ENCODE measurements around the gene SEPTIN12.

Gene SEPTIN12

DNA sequence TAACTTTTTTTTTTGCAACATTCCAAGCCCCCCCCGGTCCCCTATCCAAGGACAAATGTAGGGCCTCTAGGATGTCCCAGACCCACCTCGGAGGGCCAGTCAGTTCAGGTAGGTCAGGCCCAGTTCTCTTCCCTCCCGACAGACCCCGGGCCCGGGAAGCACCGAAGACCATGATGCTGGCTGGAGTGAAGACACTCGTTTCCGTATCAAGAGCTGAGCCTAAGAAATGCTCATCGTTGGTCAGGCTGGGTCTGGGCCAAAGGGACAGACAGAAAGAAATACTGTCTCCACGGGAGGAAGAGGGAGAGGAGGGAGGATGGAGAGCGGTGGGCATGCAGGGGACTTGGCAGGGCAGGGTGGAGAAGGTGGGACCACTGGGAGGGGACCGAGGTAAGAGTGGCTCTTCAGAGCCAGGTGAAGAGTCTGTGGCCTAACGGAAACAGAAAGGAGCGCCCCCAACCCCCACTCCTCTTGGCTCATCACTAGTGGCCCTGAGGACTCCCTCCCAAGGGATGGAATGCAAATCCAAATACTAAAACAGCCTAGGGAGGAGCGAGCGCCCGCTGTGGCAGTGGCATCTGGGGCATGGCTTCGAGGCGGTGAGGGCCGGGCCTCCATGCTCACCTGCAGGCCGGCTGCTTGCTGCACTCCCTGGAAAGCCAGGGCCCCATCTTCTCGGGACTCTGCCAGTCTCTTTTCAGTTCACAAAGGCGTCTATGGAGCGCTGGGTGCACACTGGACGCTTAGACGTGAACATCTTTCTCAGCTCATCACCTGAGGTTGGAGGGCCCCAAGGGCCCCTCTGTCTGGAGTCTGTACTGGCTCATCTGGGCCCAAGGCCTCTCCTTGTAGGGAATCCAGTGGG lies 16.0 kb upstream of the SEPTIN12 start:
- TF ChIP-seq, protein P1, sequence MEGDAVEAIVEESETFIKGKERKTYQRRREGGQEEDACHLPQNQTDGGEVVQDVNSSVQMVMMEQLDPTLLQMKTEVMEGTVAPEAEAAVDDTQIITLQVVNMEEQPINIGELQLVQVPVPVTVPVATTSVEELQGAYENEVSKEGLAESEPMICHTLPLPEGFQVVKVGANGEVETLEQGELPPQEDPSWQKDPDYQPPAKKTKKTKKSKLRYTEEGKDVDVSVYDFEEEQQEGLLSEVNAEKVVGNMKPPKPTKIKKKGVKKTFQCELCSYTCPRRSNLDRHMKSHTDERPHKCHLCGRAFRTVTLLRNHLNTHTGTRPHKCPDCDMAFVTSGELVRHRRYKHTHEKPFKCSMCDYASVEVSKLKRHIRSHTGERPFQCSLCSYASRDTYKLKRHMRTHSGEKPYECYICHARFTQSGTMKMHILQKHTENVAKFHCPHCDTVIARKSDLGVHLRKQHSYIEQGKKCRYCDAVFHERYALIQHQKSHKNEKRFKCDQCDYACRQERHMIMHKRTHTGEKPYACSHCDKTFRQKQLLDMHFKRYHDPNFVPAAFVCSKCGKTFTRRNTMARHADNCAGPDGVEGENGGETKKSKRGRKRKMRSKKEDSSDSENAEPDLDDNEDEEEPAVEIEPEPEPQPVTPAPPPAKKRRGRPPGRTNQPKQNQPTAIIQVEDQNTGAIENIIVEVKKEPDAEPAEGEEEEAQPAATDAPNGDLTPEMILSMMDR (IDR thresholded peaks at IDR 0.05; ENCODE audit: extremely low read depth, insufficient read depth, missing control alignments) = no peak
- DNase-seq (ENCODE audit: low spot score) = no peak
- in situ Hi-C loops (cut with MboI; ENCODE audit: low pct_unique_long_range_greater_than_20kb, low sequenced_read_pairs, unreplicated experiment) = no loop called here

DNA sequence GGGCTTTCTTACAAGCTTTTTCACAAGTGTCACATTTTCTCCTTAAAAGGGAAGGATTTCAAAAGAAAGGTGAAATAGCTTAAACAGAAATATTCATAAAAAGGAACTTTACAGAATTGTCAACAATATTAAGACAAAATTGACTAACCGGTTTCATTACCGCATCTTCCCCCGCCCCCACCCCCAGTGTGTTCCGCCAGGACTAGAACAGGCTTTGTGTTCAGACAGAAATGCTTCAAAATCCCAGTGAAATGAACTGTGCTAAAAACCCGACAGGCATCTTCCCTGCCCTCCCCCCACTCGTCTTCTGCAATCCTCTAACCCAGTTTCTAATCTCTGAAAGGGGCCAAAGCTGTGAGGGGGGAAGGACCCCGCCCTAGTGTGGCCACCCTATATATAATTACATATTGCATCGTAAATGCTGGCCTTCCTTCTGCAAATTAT lies 15.3 kb upstream of the SEPTIN12 start:
- TF ChIP-seq, protein P1 (IDR thresholded peaks at IDR 0.05; ENCODE audit: extremely low read depth, insufficient read depth, missing control alignments) = no peak
- in situ Hi-C loops (cut with MboI; ENCODE audit: low pct_unique_long_range_greater_than_20kb, low sequenced_read_pairs, unreplicated experiment) = no loop called here
- no peak for DNase-seq (ENCODE audit: low spot score)

DNA sequence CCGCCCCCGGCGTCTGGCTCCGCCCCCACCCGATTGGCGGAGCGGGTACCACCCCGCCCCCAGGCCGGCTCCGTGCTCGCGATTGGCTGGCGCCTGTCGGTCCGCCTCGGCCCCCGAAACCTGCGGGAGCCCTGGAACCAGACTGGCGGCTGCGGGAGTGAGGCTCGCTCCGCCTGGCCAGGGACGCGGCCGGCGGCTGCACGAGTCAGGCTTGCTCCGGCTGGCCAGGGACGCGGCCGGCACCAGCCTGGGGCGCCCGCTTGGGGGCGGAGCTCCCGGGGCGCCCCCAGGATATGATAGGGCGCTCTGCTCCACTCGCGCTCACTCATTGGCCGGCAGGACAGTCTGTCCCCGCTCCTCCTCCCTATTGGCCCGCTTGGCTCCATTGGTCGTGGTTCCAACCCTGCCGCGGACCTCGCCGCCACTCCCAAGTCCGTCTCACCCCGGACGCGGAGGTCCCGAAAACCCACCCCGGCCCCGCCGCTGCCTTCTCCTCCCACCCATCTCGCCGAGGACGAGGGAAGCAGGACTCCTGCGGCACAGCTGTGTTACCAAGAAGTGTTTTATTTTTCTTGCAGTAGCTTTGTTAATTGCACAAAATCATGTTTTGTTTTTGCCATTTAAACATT lies 14.6 kb upstream of the SEPTIN12 start:
- peak; percentile 96 for DNase-seq (ENCODE audit: low spot score)
- in situ Hi-C loops (cut with MboI; ENCODE audit: low pct_unique_long_range_greater_than_20kb, low sequenced_read_pairs, unreplicated experiment) = no loop called here
- TF ChIP-seq, protein P1 (IDR thresholded peaks at IDR 0.05; ENCODE audit: extremely low read depth, insufficient read depth, missing control alignments) = no peak

DNA sequence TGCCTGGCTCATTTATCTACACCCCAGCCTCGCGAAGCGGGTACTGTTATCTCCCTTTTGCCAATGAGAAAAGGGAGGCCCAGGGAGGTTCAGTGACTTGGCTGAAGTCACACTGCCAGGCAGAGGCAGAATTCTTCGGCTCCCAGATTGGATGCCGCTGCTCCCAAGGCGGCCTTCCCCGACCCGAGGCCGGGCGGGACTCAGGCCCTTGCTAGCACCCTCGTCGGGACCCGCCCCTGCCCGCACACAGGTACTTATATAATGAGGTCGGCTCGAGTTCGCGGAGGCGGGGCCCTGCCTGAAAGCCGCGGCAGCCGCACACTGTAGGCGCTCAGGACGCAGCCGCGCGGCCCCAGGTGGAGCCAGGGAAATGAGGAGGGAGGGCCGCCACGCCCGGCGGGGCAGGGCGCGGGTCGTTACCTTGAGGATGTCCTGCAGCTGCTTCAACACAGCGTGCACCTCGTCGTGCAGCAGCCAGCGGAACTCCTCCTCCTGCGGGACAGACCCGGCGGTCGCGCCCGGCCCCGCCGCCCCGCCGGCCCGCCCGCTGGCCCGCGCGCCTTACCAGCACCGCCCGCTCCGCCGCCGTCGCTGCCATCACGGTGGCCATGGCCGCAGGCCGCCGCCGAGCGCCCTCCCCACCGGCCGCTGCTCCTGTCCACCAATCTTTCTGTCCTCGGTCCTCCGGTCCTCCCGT lies 14.0 kb upstream of the SEPTIN12 start, which contains the start of gene ROGDI:
ROGDI (minus strand) TSS at position 672 of the 697 bp plus-strand sequence; CDS start at position 610, 62 bp downstream.
- peak; percentile 88 for DNase-seq (ENCODE audit: low spot score)
- TF ChIP-seq, protein P1 (IDR thresholded peaks at IDR 0.05; ENCODE audit: extremely low read depth, insufficient read depth, missing control alignments) = no peak
- in situ Hi-C loops (cut with MboI; ENCODE audit: low pct_unique_long_range_greater_than_20kb, low sequenced_read_pairs, unreplicated experiment) = no loop called here

DNA sequence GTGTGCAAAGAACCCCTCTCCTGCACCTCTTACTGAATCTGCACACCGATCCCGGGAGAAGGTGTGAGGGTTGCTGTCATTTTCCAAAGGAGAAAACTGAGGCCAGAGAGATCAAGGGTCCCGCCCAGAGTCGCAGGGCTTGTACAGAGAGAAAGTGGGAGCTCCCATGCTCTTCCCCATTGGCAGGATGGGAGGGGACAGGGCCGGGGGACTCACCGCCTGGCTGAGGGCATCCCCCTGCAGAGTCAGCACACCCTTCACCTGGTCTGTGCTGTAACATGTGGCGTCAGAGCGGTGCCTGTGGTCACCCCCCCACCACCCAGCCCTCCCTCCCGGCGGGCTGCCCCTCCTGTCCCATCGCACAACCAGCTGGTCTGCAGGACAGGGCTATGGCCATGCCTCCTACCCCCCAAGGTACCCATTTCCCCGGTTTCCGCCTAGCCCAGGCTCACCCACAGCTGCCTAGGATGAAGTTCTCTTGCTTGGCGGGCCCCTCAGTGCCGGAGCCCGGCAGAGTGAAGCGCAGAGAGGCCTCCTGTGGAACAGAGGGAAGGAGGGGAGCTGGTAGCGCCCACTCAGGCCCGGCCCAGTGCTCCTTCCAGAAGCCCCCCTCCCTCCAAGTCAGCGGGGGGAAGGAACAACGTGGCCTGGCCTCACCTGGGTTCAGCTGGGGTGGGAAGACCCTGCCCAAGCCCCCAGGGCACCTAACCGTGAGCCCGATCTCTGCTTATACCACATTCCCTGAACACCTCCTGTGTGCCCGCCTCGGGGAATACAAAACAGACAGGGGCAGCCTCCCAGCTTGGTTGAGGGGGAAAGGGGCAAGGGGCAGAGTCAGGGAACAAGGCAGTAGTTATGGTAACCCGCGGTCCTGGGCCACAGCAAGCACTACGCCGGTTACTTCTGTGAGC lies 13.2 kb upstream of the SEPTIN12 start:
- TF ChIP-seq, protein P1 (IDR thresholded peaks at IDR 0.05; ENCODE audit: extremely low read depth, insufficient read depth, missing control alignments) = no peak
- in situ Hi-C loops (cut with MboI; ENCODE audit: low pct_unique_long_range_greater_than_20kb, low sequenced_read_pairs, unreplicated experiment) = no loop called here
- no peak for DNase-seq (ENCODE audit: low spot score)
